HCT116 (cell line): ENCODE measurements around the gene STKLD1. TPM values are rescaled to one million over a fixed set of nuclear protein-coding genes. Genes with fewer than 3 reads are reported as not detected.
A peak's percentile ranks its signal among the peaks of the same experiment; 100 is the strongest.

ENCODE experiments used
- ATAC-seq: fragments of 200-7000 bp; cut with Tn5 transposase; 2 replicates; pipeline ENCODE4 v1.9.1; 2020; ENCODE audit warnings: mild to moderate bottlenecking, moderate library complexity
- BruUV-seq: library from RNA; stranded (reverse); fragments of 400-500 nt; replicated peaks from 2 replicates; lab custom pipeline; 2021; lab: Mats Ljungman, UMichigan
- CTCF ChIA-PET: fragments of 300-600 bp; sonication (Branson Sonifier 250); formaldehyde crosslinking; loops from one replicate; lab custom pipeline; 2021; ENCODE audit warnings: antibody characterized with exemption; lab: Charles Lee
- POLR2A ChIA-PET: fragments of 300-600, 350-600 bp; sonication (Branson Sonifier 250); formaldehyde crosslinking; loops from one replicate; lab custom pipeline; 2021; ENCODE audit warnings: antibody characterized with exemption; lab: Charles Lee
- RAD21 ChIA-PET, 2 experiments: fragments of 300-600 bp; sonication (Branson Sonifier 250); formaldehyde crosslinking; loops; one replicate each; lab custom pipeline; 2023; ENCODE audit warnings: low total read pairs in 2 of 2; ENCODE audit not compliant: uncharacterized antibody in 2 of 2, unreplicated experiment in 2 of 2, low non-redundant PET in 1 of 2; lab: Charles Lee
- DNase-seq: peaks from one replicate; pipeline ENCODE4 v3.0.0-alpha.2; 2010; ENCODE audit warnings: low read depth, low spot score
- H2AFZ ChIP-seq: fragments of 200-600 bp; shearing (Covaris generic), sonication (generic); 2 replicates; pipeline ENCODE4 v1.6.1; 2017; ENCODE audit warnings: low read depth, mixed run types, mixed read lengths, antibody characterized with exemption, low read length; ENCODE audit not compliant: poor library complexity, severe bottlenecking
- H3K27ac ChIP-seq: 2 replicates; pipeline ENCODE4 v1.5.1; 2012; ENCODE audit warnings: low read depth, low read length
- H3K27me3 ChIP-seq: fragments of 200-600 bp; sonication (generic); 2 replicates; pipeline ENCODE4 v1.6.1; 2016; ENCODE audit warnings: mixed run types, low read length, mixed read lengths; ENCODE audit not compliant: insufficient read depth
- H3K36me3 ChIP-seq, 2 experiments: fragments of 200-500 bp in 1 of 2; fragments of 200-600 bp in 1 of 2; sonication (Bioruptor generic) in 1 of 2; sonication (generic) in 1 of 2; 2 replicates each; pipeline versions ENCODE4 v1.5.1 to v1.6.1; 2014 to 2016; ENCODE audit warnings: low read length in 2 of 2, inconsistent platforms in 1 of 2, mixed read lengths in 1 of 2, mixed run types in 1 of 2; ENCODE audit not compliant: insufficient read depth in 2 of 2, control insufficient read depth in 1 of 2
- H3K4me1 ChIP-seq, 2 experiments: fragments of 200-600 bp in 1 of 2; sonication (generic) in 1 of 2; 2 replicates each; pipeline versions ENCODE4 v1.5.1 to v1.6.1; 2012 to 2017; ENCODE audit warnings: low read length in 2 of 2, inconsistent platforms in 1 of 2, mild to moderate bottlenecking in 1 of 2, mixed read lengths in 1 of 2, mixed run types in 1 of 2, moderate library complexity in 1 of 2; ENCODE audit not compliant: insufficient read depth in 2 of 2, control insufficient read depth in 1 of 2
- H3K4me2 ChIP-seq: fragments of 200-600 bp; sonication (generic); 2 replicates; pipeline ENCODE4 v1.6.1; 2017; ENCODE audit warnings: mixed run types, low read length, mixed read lengths
- H3K4me3 ChIP-seq, 2 experiments: fragments of 200-600 bp in 1 of 2; sonication (generic) in 1 of 2; replicated peaks in 1 of 2; 2 replicates each; pipeline ENCODE4 v1.5.1; 2011 to 2016; ENCODE audit warnings: low read length in 2 of 2, control low read depth in 1 of 2, low read depth in 1 of 2, mild to moderate bottlenecking in 1 of 2, mixed read lengths in 1 of 2, mixed run types in 1 of 2
- H3K79me2 ChIP-seq: fragments of 200-600 bp; sonication (generic); 2 replicates; pipeline ENCODE4 v1.6.1; 2017; ENCODE audit warnings: mild to moderate bottlenecking, mixed run types, low read length, moderate library complexity, mixed read lengths; ENCODE audit not compliant: insufficient read depth
- H3K9ac ChIP-seq: fragments of 200-600 bp; sonication (generic); 2 replicates; pipeline ENCODE4 v1.6.1; 2016; ENCODE audit warnings: low read length, mixed read lengths
- H3K9me2 ChIP-seq: fragments of 200-600 bp; sonication (generic), shearing (Covaris generic); 2 replicates; pipeline ENCODE4 v1.6.1; 2017; ENCODE audit warnings: mixed run types, mild to moderate bottlenecking, moderate library complexity; ENCODE audit not compliant: insufficient read depth
- H3K9me3 ChIP-seq, 2 experiments: fragments of 200-500 bp in 1 of 2; fragments of 200-600 bp in 1 of 2; sonication (Bioruptor generic) in 1 of 2; sonication (generic) in 1 of 2; 2 replicates each; pipeline ENCODE4 v1.6.1; 2014 to 2017; ENCODE audit warnings: low read length in 2 of 2, mixed read lengths in 2 of 2, inconsistent platforms in 1 of 2, low read depth in 1 of 2, mild to moderate bottlenecking in 1 of 2, mixed run types in 1 of 2, moderate library complexity in 1 of 2; ENCODE audit not compliant: control insufficient read depth in 1 of 2, insufficient read depth in 1 of 2
- H4K20me1 ChIP-seq: fragments of 200-600 bp; sonication (generic), shearing (Covaris generic); 2 replicates; pipeline ENCODE4 v1.6.1; 2017; ENCODE audit warnings: mixed run types, mild to moderate bottlenecking, moderate library complexity; ENCODE audit not compliant: insufficient read depth
- CEBPB ChIP-seq: IDR thresholded peaks from 2 replicates; pipeline ENCODE4 v1.6.1; 2012; ENCODE audit warnings: low read depth
- CTCF ChIP-seq, 3 experiments: fragments of 200-600 bp in 1 of 3; sonication (generic) in 1 of 3; IDR thresholded peaks in 2 of 3; conservative IDR thresholded peaks in 1 of 3; 2 replicates each; pipeline ENCODE4 v1.5.1; 2012 to 2017; ENCODE audit warnings: low read depth in 2 of 3, low read length in 2 of 3, antibody characterized with exemption in 1 of 3, borderline replicate concordance in 1 of 3, control low read depth in 1 of 3, mild to moderate bottlenecking in 1 of 3, mixed read lengths in 1 of 3, mixed run types in 1 of 3, moderate library complexity in 1 of 3; ENCODE audit not compliant: insufficient read depth in 1 of 3
- EZH2 ChIP-seq: fragments of 200-600 bp; sonication (generic); IDR thresholded peaks from 2 replicates; pipeline ENCODE4 v1.6.1; 2017; ENCODE audit warnings: antibody characterized with exemption, mixed run types
- EZH2phosphoT487 ChIP-seq: fragments of 200-600 bp; IDR thresholded peaks from 2 replicates; pipeline ENCODE4 v1.6.1; 2018; ENCODE audit warnings: antibody characterized with exemption, borderline replicate concordance
- FOSL1 ChIP-seq: IDR thresholded peaks from 2 replicates; pipeline ENCODE4 v1.6.1; 2012; ENCODE audit warnings: low read depth
- MAX ChIP-seq: IDR thresholded peaks from 2 replicates; pipeline ENCODE4 v1.6.1; 2012
- RAD21 ChIP-seq: IDR thresholded peaks from 2 replicates; pipeline ENCODE4 v1.6.1; 2012; ENCODE audit warnings: low read depth, mild to moderate bottlenecking
- SIN3A ChIP-seq: IDR thresholded peaks from 2 replicates; pipeline ENCODE4 v1.6.1; 2012; ENCODE audit warnings: low read depth
- YY1 ChIP-seq: IDR thresholded peaks from 2 replicates; pipeline ENCODE4 v1.6.1; 2011; ENCODE audit warnings: low read length, low read depth, moderate library complexity, mild to moderate bottlenecking; ENCODE audit not compliant: insufficient replicate concordance; ENCODE audit errors: extremely low read depth
- intact Hi-C: fragments of 100-400 bp; cut with micrococcal nuclease; formaldehyde crosslinking; loops from 2 replicates; pipeline ENCODE4 v1.10.0; 2022
- total RNA-seq: library from RNA; stranded (reverse); gene quantifications from one replicate; pipeline ENCODE4 v1.2.1, GENCODE V29; 2021; ENCODE audit not compliant: unreplicated experiment
- TF ChIP-seq, protein P1 (sequence below): IDR thresholded peaks from 2 replicates; pipeline ENCODE4 v1.6.1; 2012; ENCODE audit warnings: low read depth
- TF ChIP-seq, protein P2 (sequence below): IDR thresholded peaks from 2 replicates; pipeline ENCODE4 v1.6.1; 2011; ENCODE audit warnings: mild to moderate bottlenecking, low read length, moderate library complexity; ENCODE audit not compliant: insufficient replicate concordance; ENCODE audit errors: extremely low read depth

Gene STKLD1
- total RNA-seq, 1 experiment from 2014 or later, result 0.37 TPM

- no peaks in the 10 kb centered on the region for H3K27me3 ChIP-seq
- DNase-seq, result no peak
- no peaks in the 10 kb centered on the region for H4K20me1 ChIP-seq
- peaks cover 6 to 8% of the 10 kb centered on the region in 2 experiments; a peak in 3 of 4 replicates for H3K4me1 ChIP-seq
- H3K9ac ChIP-seq, result no peak overlapping the region
- no peaks in the 10 kb centered on the region for H3K9me3 ChIP-seq
- H3K4me2 ChIP-seq, result no peak overlapping the region
- RAD21 ChIA-PET, result no interaction called here
- no peaks in the 10 kb centered on the region for H3K9me2 ChIP-seq
- H3K36me3 ChIP-seq, result peaks cover 33 to 45% of the 10 kb centered on the region in 2 experiments
- TF ChIP-seq EZH2phosphoT487 (no peak), CTCF (IDR thresholded peaks at IDR 0.05 in 2 of 3, conservative IDR thresholded peaks at IDR 0.05 in 1 of 3; ENCODE audit: borderline replicate concordance in 1 of 3, insufficient read depth in 1 of 3, low read depth in 2 of 3, low read length in 2 of 3) (peak in 2 of 3 experiments; percentile 14 to 35; a peak in 3 of 6 replicates)
- peak overlapping the region; percentile 8; the same call in 1 of the 2 replicates for H3K27ac ChIP-seq
- intact Hi-C loops, result no loop called here
- H3K79me2 ChIP-seq, result peaks cover 24% of the 10 kb centered on the region
- POLR2A ChIA-PET, result interaction anchor here (1.0 kb wide), 1 partner anchor 14 kb away, joined by 4 read pairs; the partner anchor contains the start of genes SURF1 and SURF2
- BruUV-seq, result no TSS peak
- H3K4me3 ChIP-seq, result no peak overlapping the region
- CTCF ChIA-PET, result interaction anchor here (1.1 kb wide), 1 partner anchor 157 kb away, joined by 3 read pairs; no protein-coding TSS in a partner anchor
- no peak overlapping the region for H2AFZ ChIP-seq
- 0 out of 2 replicates have a peak, but pooled peaks have one; percentile 18 for ATAC-seq
These were observed 33.6 kb upstream of the STKLD1 start for GRCh38 chr9:133342570-133342969.

- ATAC-seq, result no peak
- H3K36me3 ChIP-seq, result peaks cover 35 to 54% of the 10 kb centered on the region in 2 experiments
- no peak overlapping the region for H2AFZ ChIP-seq
- H3K27me3 ChIP-seq, result no peaks in the 10 kb centered on the region
- H3K9me2 ChIP-seq, result no peaks in the 10 kb centered on the region
- no peak overlapping the region for H3K27ac ChIP-seq
- no peaks in the 10 kb centered on the region for H3K9me3 ChIP-seq
- RAD21 ChIA-PET, result no interaction called here
- intact Hi-C loops, result no loop called here
- H4K20me1 ChIP-seq, result no peaks in the 10 kb centered on the region
- no peak overlapping the region for H3K9ac ChIP-seq
- DNase-seq, result no peak
- CTCF ChIA-PET, result no interaction called here
- no TSS peak for BruUV-seq
- no peak overlapping the region for H3K4me2 ChIP-seq
- no peak overlapping the region for H3K4me3 ChIP-seq
- H3K4me1 ChIP-seq, result peaks cover 6 to 11% of the 10 kb centered on the region in 2 experiments; a peak in 3 of 4 replicates
- H3K79me2 ChIP-seq, result peaks cover 37% of the 10 kb centered on the region
- POLR2A ChIA-PET, result no interaction called here
- TF ChIP-seq RAD21 (no peak), CEBPB (no peak), MAX (no peak), EZH2 (no peak), SIN3A (no peak), EZH2phosphoT487 (no peak), YY1 (no peak), FOSL1 (no peak)
- TF ChIP-seq, protein P1, sequence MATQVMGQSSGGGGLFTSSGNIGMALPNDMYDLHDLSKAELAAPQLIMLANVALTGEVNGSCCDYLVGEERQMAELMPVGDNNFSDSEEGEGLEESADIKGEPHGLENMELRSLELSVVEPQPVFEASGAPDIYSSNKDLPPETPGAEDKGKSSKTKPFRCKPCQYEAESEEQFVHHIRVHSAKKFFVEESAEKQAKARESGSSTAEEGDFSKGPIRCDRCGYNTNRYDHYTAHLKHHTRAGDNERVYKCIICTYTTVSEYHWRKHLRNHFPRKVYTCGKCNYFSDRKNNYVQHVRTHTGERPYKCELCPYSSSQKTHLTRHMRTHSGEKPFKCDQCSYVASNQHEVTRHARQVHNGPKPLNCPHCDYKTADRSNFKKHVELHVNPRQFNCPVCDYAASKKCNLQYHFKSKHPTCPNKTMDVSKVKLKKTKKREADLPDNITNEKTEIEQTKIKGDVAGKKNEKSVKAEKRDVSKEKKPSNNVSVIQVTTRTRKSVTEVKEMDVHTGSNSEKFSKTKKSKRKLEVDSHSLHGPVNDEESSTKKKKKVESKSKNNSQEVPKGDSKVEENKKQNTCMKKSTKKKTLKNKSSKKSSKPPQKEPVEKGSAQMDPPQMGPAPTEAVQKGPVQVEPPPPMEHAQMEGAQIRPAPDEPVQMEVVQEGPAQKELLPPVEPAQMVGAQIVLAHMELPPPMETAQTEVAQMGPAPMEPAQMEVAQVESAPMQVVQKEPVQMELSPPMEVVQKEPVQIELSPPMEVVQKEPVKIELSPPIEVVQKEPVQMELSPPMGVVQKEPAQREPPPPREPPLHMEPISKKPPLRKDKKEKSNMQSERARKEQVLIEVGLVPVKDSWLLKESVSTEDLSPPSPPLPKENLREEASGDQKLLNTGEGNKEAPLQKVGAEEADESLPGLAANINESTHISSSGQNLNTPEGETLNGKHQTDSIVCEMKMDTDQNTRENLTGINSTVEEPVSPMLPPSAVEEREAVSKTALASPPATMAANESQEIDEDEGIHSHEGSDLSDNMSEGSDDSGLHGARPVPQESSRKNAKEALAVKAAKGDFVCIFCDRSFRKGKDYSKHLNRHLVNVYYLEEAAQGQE, result no peak
- TF ChIP-seq, protein P2, sequence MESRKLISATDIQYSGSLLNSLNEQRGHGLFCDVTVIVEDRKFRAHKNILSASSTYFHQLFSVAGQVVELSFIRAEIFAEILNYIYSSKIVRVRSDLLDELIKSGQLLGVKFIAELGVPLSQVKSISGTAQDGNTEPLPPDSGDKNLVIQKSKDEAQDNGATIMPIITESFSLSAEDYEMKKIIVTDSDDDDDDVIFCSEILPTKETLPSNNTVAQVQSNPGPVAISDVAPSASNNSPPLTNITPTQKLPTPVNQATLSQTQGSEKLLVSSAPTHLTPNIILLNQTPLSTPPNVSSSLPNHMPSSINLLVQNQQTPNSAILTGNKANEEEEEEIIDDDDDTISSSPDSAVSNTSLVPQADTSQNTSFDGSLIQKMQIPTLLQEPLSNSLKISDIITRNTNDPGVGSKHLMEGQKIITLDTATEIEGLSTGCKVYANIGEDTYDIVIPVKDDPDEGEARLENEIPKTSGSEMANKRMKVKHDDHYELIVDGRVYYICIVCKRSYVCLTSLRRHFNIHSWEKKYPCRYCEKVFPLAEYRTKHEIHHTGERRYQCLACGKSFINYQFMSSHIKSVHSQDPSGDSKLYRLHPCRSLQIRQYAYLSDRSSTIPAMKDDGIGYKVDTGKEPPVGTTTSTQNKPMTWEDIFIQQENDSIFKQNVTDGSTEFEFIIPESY, result no peak
These were observed 32.1 kb upstream of the STKLD1 start for GRCh38 chr9:133344071-133344470.
